Measurements from ENCODE around the gene FES.
"Not testable (repeated sequence)": the region's sequence is repeated elsewhere in the genome, so short reads cannot be mapped to it uniquely, and the experiment has no call there.

The FES gene

GRCh38 chr15:90839187-90840071, 44.9 kb upstream of the FES start:
- no peak for TF ChIP-seq CTCF (IDR thresholded peaks at IDR 0.05)
- DNase-seq = no peak
- Mint-ChIP-seq H3K9me3 (no peaks in the 10 kb centered on the region), H3K36me3 (ENCODE audit: low read depth) (no peaks in the 10 kb centered on the region), H3K27me3 (ENCODE audit: low read depth, poor library complexity) (peaks cover 3% of the 10 kb centered on the region), H3K4me1 (peaks cover 21% of the 10 kb centered on the region), H3K4me3 (no peak overlapping the region), H3K27ac (no peak overlapping the region)

GRCh38 chr15:90840157-90840855, 44.0 kb upstream of the FES start:
- no peak overlapping the region for H3K4me3 Mint-ChIP-seq

GRCh38 chr15:90840954-90841353, 43.4 kb upstream of the FES start:
- no peaks in the 10 kb centered on the region for H3K36me3 Mint-ChIP-seq (ENCODE audit: low read depth)
- H3K27me3 Mint-ChIP-seq (ENCODE audit: low read depth, poor library complexity) = peaks cover 3% of the 10 kb centered on the region
- no peaks in the 10 kb centered on the region for H3K9me3 Mint-ChIP-seq
- no peak for DNase-seq
- no peak overlapping the region for H3K4me3 Mint-ChIP-seq
- TF ChIP-seq CTCF (IDR thresholded peaks at IDR 0.05) = no peak
- peaks cover 21% of the 10 kb centered on the region for H3K4me1 Mint-ChIP-seq
- H3K27ac Mint-ChIP-seq = no peak overlapping the region

More at GRCh38 chr15:90840157-90840855, 44.0 kb upstream of the FES start:
- Mint-ChIP-seq H3K36me3 (ENCODE audit: low read depth) (no peaks in the 10 kb centered on the region), H3K27ac (no peak overlapping the region), H3K27me3 (ENCODE audit: low read depth, poor library complexity) (peaks cover 3% of the 10 kb centered on the region), H3K9me3 (no peaks in the 10 kb centered on the region), H3K4me1 (peaks cover 21% of the 10 kb centered on the region)
- no peak for DNase-seq
- no peak for TF ChIP-seq CTCF (IDR thresholded peaks at IDR 0.05)

GRCh38 chr15:90844696-90845095, 39.6 kb upstream of the FES start:
- no peak overlapping the region for H3K27ac Mint-ChIP-seq
- peaks cover 5% of the 10 kb centered on the region for H3K4me1 Mint-ChIP-seq
- no peaks in the 10 kb centered on the region for H3K36me3 Mint-ChIP-seq (ENCODE audit: low read depth)
- DNase-seq = no peak
- H3K9me3 Mint-ChIP-seq = no peaks in the 10 kb centered on the region
- no peak overlapping the region for H3K4me3 Mint-ChIP-seq
- no peak for TF ChIP-seq CTCF (IDR thresholded peaks at IDR 0.05)
- H3K27me3 Mint-ChIP-seq (ENCODE audit: low read depth, poor library complexity) = no peaks in the 10 kb centered on the region

GRCh38 chr15:90845201-90845949, 38.9 kb upstream of the FES start:
- TF ChIP-seq CTCF (IDR thresholded peaks at IDR 0.05) = no peak
- no peak for DNase-seq
- no peaks in the 10 kb centered on the region for H3K27me3 Mint-ChIP-seq (ENCODE audit: low read depth, poor library complexity)
- no peak overlapping the region for H3K4me3 Mint-ChIP-seq
- H3K4me1 Mint-ChIP-seq = peaks cover 5% of the 10 kb centered on the region
- H3K27ac Mint-ChIP-seq = no peak overlapping the region
- no peaks in the 10 kb centered on the region for H3K9me3 Mint-ChIP-seq
- no peaks in the 10 kb centered on the region for H3K36me3 Mint-ChIP-seq (ENCODE audit: low read depth)

- peaks cover 11% of the 10 kb centered on the region for H3K27me3 Mint-ChIP-seq (ENCODE audit: low read depth, poor library complexity)
- not testable (repeated sequence) for DNase-seq, H3K4me3 Mint-ChIP-seq
Measured at GRCh38 chr15:90849424-90849823, 34.9 kb upstream of the FES start.

More at GRCh38 chr15:90849424-90849823, 34.9 kb upstream of the FES start:
- not testable (repeated sequence) for H3K36me3 Mint-ChIP-seq (ENCODE audit: low read depth); H3K9me3 Mint-ChIP-seq; H3K4me1 Mint-ChIP-seq; H3K27ac Mint-ChIP-seq
